Adrenal gland (tissue), 5 donors: ENCODE results near the gene KCNK7.

ENCODE experiments used
- CTCF ChIP-seq, 6 experiments: fragments of 450-650 bp in 4 of 6; fragments of 200-600 bp in 2 of 6; sonication (generic) in 1 of 6; IDR thresholded peaks; 1 replicate in 5 of 6; 2 replicates in 1 of 6; pipeline versions ENCODE4 v1.5.1 to v1.8.0; 2016 to 2021; ENCODE audit warnings: antibody characterized with exemption in 6 of 6, mild to moderate bottlenecking in 2 of 6, moderate library complexity in 1 of 6
- POLR2A ChIP-seq, 2 donors: fragments of 450-650 bp; IDR thresholded peaks; one replicate each; pipeline ENCODE4 v1.6.1; 2017; ENCODE audit warnings: antibody characterized with exemption in 2 of 2, mild to moderate bottlenecking in 2 of 2, moderate library complexity in 1 of 2
- donor health status: DM: no; HTN: no; CAD: no.

- TF ChIP-seq CTCF (IDR thresholded peaks at IDR 0.05): no peak
- TF ChIP-seq POLR2A (IDR thresholded peaks at IDR 0.05): no peak
Measured at GRCh38 chr11:65579291-65579690, 16.3 kb downstream of the KCNK7 start.
